ENCODE results near the gene ELMOD1. TPM values are rescaled to one million over a fixed set of nuclear protein-coding genes. Genes with fewer than 3 reads are reported as not detected.

ELMOD1 gene
- total RNA-seq, result not detected
- not detected for total RNA-seq (2013)

DNA sequence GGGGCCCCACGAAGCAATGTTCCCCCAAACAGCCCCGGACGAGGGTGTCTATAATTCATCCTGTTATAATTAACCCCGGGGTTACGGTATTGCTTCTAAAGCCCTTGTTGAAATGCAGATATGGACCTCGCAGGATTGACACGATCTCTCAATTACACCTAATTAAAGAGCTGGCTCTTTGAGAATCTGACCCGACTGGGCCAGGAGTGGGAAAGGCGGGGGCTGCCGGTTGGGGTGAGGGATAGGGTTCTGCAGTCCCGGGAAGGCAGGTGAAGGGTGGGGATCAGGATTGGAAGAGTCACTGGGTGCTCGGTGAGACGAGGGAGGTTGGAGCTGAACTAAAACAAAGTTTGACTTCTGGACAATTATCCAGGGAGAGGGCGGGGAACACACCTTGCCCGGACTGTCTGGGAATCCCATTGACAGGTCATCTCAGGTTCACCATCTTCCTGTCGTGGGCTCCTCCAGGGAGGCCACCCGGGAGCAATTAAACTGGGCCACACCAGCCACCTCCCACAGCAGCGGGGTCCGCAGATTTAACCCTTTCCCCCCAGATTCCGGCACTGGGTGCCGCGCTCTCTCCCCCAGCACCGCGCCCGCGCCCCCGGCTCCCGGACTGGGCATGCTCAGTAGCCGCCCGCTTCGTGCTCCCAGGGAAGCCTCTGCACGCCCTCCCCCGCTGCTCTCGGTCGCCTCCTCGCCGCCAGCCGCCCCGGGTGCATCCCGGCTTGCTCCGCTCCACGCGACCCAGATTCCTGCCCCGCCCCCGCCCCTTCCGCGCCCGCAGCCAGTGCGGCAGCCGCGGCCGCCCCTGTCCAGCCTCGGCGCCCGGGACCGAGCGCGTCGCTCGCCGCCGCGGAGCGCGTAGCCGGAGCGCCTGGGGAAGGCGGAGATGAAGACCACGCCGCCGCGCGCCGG is at the start of gene ELMOD1:
Gene ELMOD1, plus strand, starts transcription at position 688 of the 918 bp plus-strand sequence. CDS start 27,043 bp downstream, outside the sequence.
- no peak within 1 kb of the TSS for H3K27ac ChIP-seq (ENCODE audit: low read length)
- H3K4me3 Mint-ChIP-seq, result peak within 1 kb of the TSS; percentile 82
- no peaks in the 10 kb centered on the region for H3K9me3 Mint-ChIP-seq
- H3K4me1 ChIP-seq (ENCODE audit: control insufficient read depth, insufficient read depth, low read length), result peaks cover 22% of the 10 kb centered on the region
- H3K27me3 Mint-ChIP-seq (ENCODE audit: low read depth in 2 of 2), result peaks cover 62 to 84% of the 10 kb centered on the region in 2 donors
- no peaks in the 10 kb centered on the region for H3K36me3 ChIP-seq (ENCODE audit: control insufficient read depth, insufficient read depth, low read length)
- no peaks in the 10 kb centered on the region for H3K36me3 Mint-ChIP-seq
- TF ChIP-seq, protein P1, sequence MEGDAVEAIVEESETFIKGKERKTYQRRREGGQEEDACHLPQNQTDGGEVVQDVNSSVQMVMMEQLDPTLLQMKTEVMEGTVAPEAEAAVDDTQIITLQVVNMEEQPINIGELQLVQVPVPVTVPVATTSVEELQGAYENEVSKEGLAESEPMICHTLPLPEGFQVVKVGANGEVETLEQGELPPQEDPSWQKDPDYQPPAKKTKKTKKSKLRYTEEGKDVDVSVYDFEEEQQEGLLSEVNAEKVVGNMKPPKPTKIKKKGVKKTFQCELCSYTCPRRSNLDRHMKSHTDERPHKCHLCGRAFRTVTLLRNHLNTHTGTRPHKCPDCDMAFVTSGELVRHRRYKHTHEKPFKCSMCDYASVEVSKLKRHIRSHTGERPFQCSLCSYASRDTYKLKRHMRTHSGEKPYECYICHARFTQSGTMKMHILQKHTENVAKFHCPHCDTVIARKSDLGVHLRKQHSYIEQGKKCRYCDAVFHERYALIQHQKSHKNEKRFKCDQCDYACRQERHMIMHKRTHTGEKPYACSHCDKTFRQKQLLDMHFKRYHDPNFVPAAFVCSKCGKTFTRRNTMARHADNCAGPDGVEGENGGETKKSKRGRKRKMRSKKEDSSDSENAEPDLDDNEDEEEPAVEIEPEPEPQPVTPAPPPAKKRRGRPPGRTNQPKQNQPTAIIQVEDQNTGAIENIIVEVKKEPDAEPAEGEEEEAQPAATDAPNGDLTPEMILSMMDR (IDR thresholded peaks at IDR 0.05), result no peak
- peaks cover 51% of the 10 kb centered on the region for H3K27me3 ChIP-seq (ENCODE audit: control insufficient read depth, insufficient read depth, low read length)
- no peaks in the 10 kb centered on the region for H3K9me3 ChIP-seq (ENCODE audit: control insufficient read depth, insufficient read depth, low read length)
- H3K27ac Mint-ChIP-seq, result peak within 1 kb of the TSS in 1 of 2 donors; percentile 27
- under 1% methylated on average over 73 of the region's 74 CpGs for WGBS (ENCODE audit: insufficient coverage)
- H3K4me1 Mint-ChIP-seq, result peaks cover 24% of the 10 kb centered on the region in 2 donors
- H3K4me3 ChIP-seq (ENCODE audit: low read length), result peak within 1 kb of the TSS; percentile 19
- peak; percentile 46 to 68 (median 47) for ATAC-seq
- intact Hi-C loops (cut with micrococcal nuclease), result no loop called here
- DNase-seq, result peak in 1 of 2 donors; percentile 48

DNA sequence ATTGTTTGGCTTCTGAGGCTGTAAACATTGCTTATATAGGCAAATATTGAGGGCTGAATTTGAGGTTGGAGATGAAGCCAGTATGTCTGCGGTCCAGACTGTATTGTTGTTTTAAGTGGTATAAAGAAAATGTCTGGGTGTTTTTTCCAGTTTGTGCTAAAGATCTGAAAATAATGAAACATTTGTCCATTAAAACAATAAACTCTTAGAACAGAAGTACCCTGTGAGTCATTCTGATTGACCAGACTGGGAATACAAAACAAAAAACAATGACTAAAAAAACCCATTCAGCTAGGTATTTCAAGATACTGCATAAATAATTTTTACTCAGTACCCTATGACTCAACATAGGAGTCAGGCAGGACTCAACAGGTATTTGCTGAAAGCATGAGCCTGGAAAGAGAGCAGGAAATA is 45.8 kb upstream of the ELMOD1 start:
- Mint-ChIP-seq H3K27me3 (ENCODE audit: low read depth in 2 of 2) (no peaks in the 10 kb centered on the region), H3K4me3 (no peak overlapping the region), H3K27ac (peak overlapping the region in 1 of 2 donors; percentile 5), H3K36me3 (no peaks in the 10 kb centered on the region), H3K9me3 (no peaks in the 10 kb centered on the region), H3K4me1 (no peaks in the 10 kb centered on the region)
- no peak for DNase-seq
- H3K27ac ChIP-seq (ENCODE audit: low read length), result no peak overlapping the region
- no peaks in the 10 kb centered on the region for H3K9me3 ChIP-seq (ENCODE audit: control insufficient read depth, insufficient read depth, low read length)
- no peaks in the 10 kb centered on the region for H3K4me1 ChIP-seq (ENCODE audit: control insufficient read depth, insufficient read depth, low read length)
- H3K27me3 ChIP-seq (ENCODE audit: control insufficient read depth, insufficient read depth, low read length), result no peaks in the 10 kb centered on the region
- no peak overlapping the region for H3K4me3 ChIP-seq (ENCODE audit: low read length)
- ATAC-seq, result no peak
- H3K36me3 ChIP-seq (ENCODE audit: control insufficient read depth, insufficient read depth, low read length), result peaks cover 18% of the 10 kb centered on the region
- 75% methylated on average over 1 of the region's 1 CpG for WGBS (ENCODE audit: insufficient coverage)
- TF ChIP-seq, protein P1 (IDR thresholded peaks at IDR 0.05), result no peak
- intact Hi-C loops (cut with micrococcal nuclease), result no loop called here

DNA sequence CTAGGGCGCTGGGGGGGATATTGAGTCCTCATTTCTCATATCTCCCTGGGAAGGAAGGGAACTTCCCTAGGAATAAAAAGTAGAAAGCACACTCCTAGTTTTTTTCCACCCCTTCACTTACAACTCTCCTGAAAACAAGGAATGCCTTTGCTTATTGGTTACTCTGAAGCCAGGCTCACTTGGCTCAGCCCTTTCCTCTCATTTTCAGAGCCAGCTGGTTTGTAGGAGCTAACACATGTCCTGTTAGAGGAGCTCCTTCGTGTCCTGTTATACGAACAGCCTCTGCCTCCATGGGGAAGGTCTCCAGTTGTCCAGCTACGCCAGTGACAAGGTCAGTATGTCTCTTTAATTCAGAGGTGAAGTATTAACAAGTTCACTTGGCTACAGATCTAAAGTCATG is 43.0 kb upstream of the ELMOD1 start:
- no peaks in the 10 kb centered on the region for H3K4me1 ChIP-seq (ENCODE audit: control insufficient read depth, insufficient read depth, low read length)
- TF ChIP-seq, protein P1 (IDR thresholded peaks at IDR 0.05), result no peak
- no peak overlapping the region for H3K4me3 ChIP-seq (ENCODE audit: low read length)
- Mint-ChIP-seq H3K9me3 (no peaks in the 10 kb centered on the region), H3K36me3 (peaks cover 3% of the 10 kb centered on the region), H3K4me1 (no peaks in the 10 kb centered on the region), H3K27ac (no peak overlapping the region), H3K27me3 (ENCODE audit: low read depth in 2 of 2) (no peaks in the 10 kb centered on the region), H3K4me3 (no peak overlapping the region)
- ATAC-seq (no peak), DNase-seq (no peak)
- intact Hi-C loops (cut with micrococcal nuclease), result loop anchor here (2.0 kb wide), 1 partner anchor 15 kb away; no protein-coding TSS in a partner anchor
- 93% methylated on average over 3 of the region's 4 CpGs for WGBS (ENCODE audit: insufficient coverage)
- no peaks in the 10 kb centered on the region for H3K9me3 ChIP-seq (ENCODE audit: control insufficient read depth, insufficient read depth, low read length)
- no peak overlapping the region for H3K27ac ChIP-seq (ENCODE audit: low read length)
- peaks cover 40% of the 10 kb centered on the region for H3K36me3 ChIP-seq (ENCODE audit: control insufficient read depth, insufficient read depth, low read length)
- no peaks in the 10 kb centered on the region for H3K27me3 ChIP-seq (ENCODE audit: control insufficient read depth, insufficient read depth, low read length)
